IMR-90 (cell line): ENCODE results near the gene CCL15. TPM values are rescaled to one million over a fixed set of nuclear protein-coding genes. Genes with fewer than 3 reads are reported as not detected.

ENCODE experiments used
- ATAC-seq: fragments of 200-7000 bp; cut with Tn5 transposase; 2 replicates; pipeline ENCODE4 v1.9.1; 2020; ENCODE audit warnings: low read depth, mild to moderate bottlenecking, moderate library complexity
- BruUV-seq: library from RNA; stranded (reverse); fragments of 400-500 nt; replicated peaks from 2 replicates; lab custom pipeline; 2021; lab: Mats Ljungman, UMichigan
- CTCF ChIA-PET: fragments of 300-600 bp; formaldehyde crosslinking; extraction: SDS; loops from one replicate; lab custom pipeline; 2021; ENCODE audit warnings: antibody characterized with exemption; lab: Yijun Ruan, JAX
- POLR2A ChIA-PET: fragments of 300-600 bp; sonication (Branson Sonifier 250); formaldehyde crosslinking; loops from one replicate; lab custom pipeline; 2022; ENCODE audit warnings: antibody characterized with exemption; ENCODE audit not compliant: unreplicated experiment; lab: Charles Lee
- DNase-seq: peaks from one replicate; pipeline ENCODE4 v3.0.0; 2013
- H2AFZ ChIP-seq: replicated peaks from 2 replicates; pipeline ENCODE3; 2013; ENCODE audit warnings: low read length, mild to moderate bottlenecking; ENCODE audit not compliant: poor library complexity
- H2AK5ac ChIP-seq: 2 replicates; pipeline ENCODE4 v1.6.1; 2013; ENCODE audit warnings: low read depth, low read length, inconsistent platforms
- H2AK9ac ChIP-seq: replicated peaks from 2 replicates; pipeline ENCODE3; 2013; ENCODE audit warnings: mild to moderate bottlenecking, low read depth, low read length, moderate library complexity; ENCODE audit not compliant: poor library complexity
- H2BK120ac ChIP-seq: 2 replicates; pipeline ENCODE4 v1.6.1; 2013; ENCODE audit warnings: low read depth, low read length, inconsistent platforms
- H2BK15ac ChIP-seq: 3 replicates; pipeline ENCODE4 v1.6.1; 2013; ENCODE audit warnings: low read depth, low read length, inconsistent platforms
- H2BK20ac ChIP-seq: 2 replicates; pipeline ENCODE4 v1.6.1; 2013; ENCODE audit warnings: low read depth, mild to moderate bottlenecking, inconsistent platforms, low read length, moderate library complexity
- H2BK5ac ChIP-seq: 2 replicates; pipeline ENCODE4 v1.6.1; 2013; ENCODE audit warnings: mild to moderate bottlenecking, low read depth, low read length, inconsistent platforms; ENCODE audit not compliant: poor library complexity, severe bottlenecking
- H3K14ac ChIP-seq: replicated peaks from 2 replicates; pipeline ENCODE4 v1.6.1; 2013; ENCODE audit warnings: low read depth, low read length, inconsistent platforms
- H3K18ac ChIP-seq: 2 replicates; pipeline ENCODE4 v1.6.1; 2013; ENCODE audit warnings: low read depth, low read length, control low read depth
- H3K23ac ChIP-seq: 2 replicates; pipeline ENCODE4 v1.6.1; 2013; ENCODE audit warnings: low read depth, low read length, inconsistent platforms
- H3K27ac ChIP-seq: 2 replicates; pipeline ENCODE4 v1.5.1; 2013; ENCODE audit warnings: mild to moderate bottlenecking, control low read depth, low read length; ENCODE audit not compliant: insufficient read depth
- H3K27me3 ChIP-seq: 2 replicates; pipeline ENCODE4 v1.6.1; 2013; ENCODE audit warnings: low read length; ENCODE audit not compliant: control insufficient read depth, insufficient read depth
- H3K36me3 ChIP-seq: 2 replicates; pipeline ENCODE4 v1.6.1; 2013; ENCODE audit warnings: low read length, mixed read lengths; ENCODE audit not compliant: control insufficient read depth, insufficient read depth
- H3K4ac ChIP-seq: 2 replicates; pipeline ENCODE4 v1.6.1; 2013; ENCODE audit warnings: low read depth, low read length, inconsistent platforms
- H3K4me1 ChIP-seq: 2 replicates; pipeline ENCODE4 v1.6.1; 2013; ENCODE audit warnings: low read length, mixed read lengths; ENCODE audit not compliant: control insufficient read depth, insufficient read depth
- H3K4me2 ChIP-seq: 2 replicates; pipeline ENCODE4 v1.6.1; 2013; ENCODE audit warnings: low read depth, mild to moderate bottlenecking, control low read depth, low read length, moderate library complexity
- H3K4me3 ChIP-seq: 2 replicates; pipeline ENCODE4 v1.5.1; 2013; ENCODE audit warnings: low read depth, mild to moderate bottlenecking, control low read depth, low read length, moderate library complexity; ENCODE audit not compliant: insufficient read depth
- H3K56ac ChIP-seq: 2 replicates; pipeline ENCODE4 v1.6.1; 2013; ENCODE audit warnings: low read length, inconsistent platforms; ENCODE audit not compliant: insufficient read depth; ENCODE audit errors: extremely low read depth
- H3K79me1 ChIP-seq, 2 experiments: 2 replicates each; pipeline ENCODE4 v1.6.1; 2013; ENCODE audit warnings: low read length in 2 of 2, inconsistent platforms in 1 of 2, low read depth in 1 of 2
- H3K9ac ChIP-seq: 2 replicates; pipeline ENCODE4 v1.6.1; 2013; ENCODE audit warnings: low read depth, low read length, control low read depth
- H3K9me1 ChIP-seq: 2 replicates; pipeline ENCODE4 v1.6.1; 2013; ENCODE audit warnings: low read length, inconsistent platforms; ENCODE audit not compliant: insufficient read depth
- H3K9me3 ChIP-seq: 2 replicates; pipeline ENCODE4 v1.6.1; 2013; ENCODE audit warnings: low read length; ENCODE audit not compliant: control insufficient read depth, insufficient read depth
- H4K20me1 ChIP-seq: 2 replicates; pipeline ENCODE4 v1.6.1; 2013; ENCODE audit warnings: low read length, inconsistent platforms; ENCODE audit not compliant: insufficient read depth
- H4K5ac ChIP-seq: 2 replicates; pipeline ENCODE4 v1.6.1; 2013; ENCODE audit warnings: mild to moderate bottlenecking, low read depth, low read length, control low read depth
- H4K8ac ChIP-seq, 2 experiments: 2 replicates each; pipeline ENCODE4 v1.6.1; 2013; ENCODE audit warnings: low read depth in 2 of 2, low read length in 2 of 2, control low read depth in 1 of 2, inconsistent platforms in 1 of 2
- H4K91ac ChIP-seq: 2 replicates; pipeline ENCODE4 v1.6.1; 2013; ENCODE audit warnings: low read depth, low read length, inconsistent platforms; ENCODE audit not compliant: insufficient read depth
- CHD1 ChIP-seq: IDR thresholded peaks from 2 replicates; pipeline ENCODE4 v1.6.1; 2012; ENCODE audit warnings: low read depth, low read length, improper control_type of control experiment
- FOS ChIP-seq: fragments of 150-350 bp; IDR thresholded peaks from 2 replicates; pipeline ENCODE4 v1.6.1; 2016; ENCODE audit warnings: low read depth, low read length
- MAFK ChIP-seq: IDR thresholded peaks from 2 replicates; pipeline ENCODE4 v1.6.1; 2012; ENCODE audit warnings: low read depth, low read length, improper control_type of control experiment
- MXI1 ChIP-seq: IDR thresholded peaks from 2 replicates; pipeline ENCODE4 v1.6.1; 2012; ENCODE audit warnings: low read depth, mild to moderate bottlenecking, low read length, moderate library complexity, borderline replicate concordance
- NFE2L2 ChIP-seq: fragments of 150-350 bp; IDR thresholded peaks from 2 replicates; pipeline ENCODE4 v1.6.1; 2016; ENCODE audit warnings: low read depth, mild to moderate bottlenecking, low read length
- POLR2A ChIP-seq: IDR thresholded peaks from 2 replicates; pipeline ENCODE4 v1.6.1; 2012; ENCODE audit warnings: mild to moderate bottlenecking, low read depth, low read length
- RAD21 ChIP-seq: IDR thresholded peaks from 2 replicates; pipeline ENCODE4 v1.6.1; 2012; ENCODE audit warnings: low read length, improper control_type of control experiment
- RCOR1 ChIP-seq: IDR thresholded peaks from 2 replicates; pipeline ENCODE4 v1.6.1; 2012; ENCODE audit warnings: mild to moderate bottlenecking, low read length, improper control_type of control experiment; ENCODE audit not compliant: insufficient replicate concordance
- RFX5 ChIP-seq: IDR thresholded peaks from 2 replicates; pipeline ENCODE4 v1.8.0; 2012; ENCODE audit warnings: low read depth, mild to moderate bottlenecking, low read length, moderate library complexity
- SMC3 ChIP-seq: fragments of 150-350 bp; IDR thresholded peaks from 2 replicates; pipeline ENCODE4 v1.6.1; 2016; ENCODE audit warnings: low read depth, mild to moderate bottlenecking, antibody characterized with exemption, low read length, moderate library complexity
- WGBS, 2 experiments: methylation state at CpG; one replicate each; pipeline versions ENCODE4 v1.1.5 to v1.1.7; 2013; ENCODE audit warnings: missing lambda C conversion rate in 2 of 2; ENCODE audit not compliant: insufficient read length in 1 of 2; ENCODE audit errors: extremely low coverage in 2 of 2; 5-methylcytosine and 5-hydroxymethylcytosine counted together
- dilution Hi-C: fragments of 300-500 bp; cut with HindIII; formaldehyde crosslinking; loops from one replicate; pipeline ENCODE4 v1.14.3; 2018; ENCODE audit warnings: low sequenced_read_pairs; ENCODE audit not compliant: unreplicated experiment
- in situ Hi-C: fragments of 300-500 bp; cut with MboI; formaldehyde crosslinking; loops from 3 replicates; pipeline ENCODE4 v1.14.3; 2019; ENCODE audit warnings: low sequenced_read_pairs, inconsistent platforms, mixed read lengths
- intact Hi-C: fragments of 100-400 bp; cut with micrococcal nuclease; formaldehyde crosslinking; loops from 2 replicates; pipeline ENCODE4 v1.10.0; 2022
- polyA plus RNA-seq, 3 experiments: library from polyadenylated mRNA; depleted of rRNA; stranded (reverse); fragments of >200 nt; gene quantifications; 2 replicates each; pipeline ENCODE4 v1.2.3, GENCODE V29; 2012; ENCODE audit warnings: low replicate concordance in 1 of 3
- total RNA-seq: library from RNA; depleted of rRNA; stranded (reverse); fragments of >200 nt; gene quantifications from 2 replicates; pipeline ENCODE4 v1.2.3, GENCODE V29; 2012
- TF ChIP-seq, protein P1 (sequence below): conservative IDR thresholded peaks from 2 replicates; pipeline ENCODE4 v1.5.1; 2012; ENCODE audit warnings: mild to moderate bottlenecking, low read depth, low read length, improper control_type of control experiment
- TF ChIP-seq, protein P2 (sequence below): fragments of 150-350 bp; IDR thresholded peaks from 2 replicates; pipeline ENCODE4 v1.6.1; 2017; ENCODE audit warnings: mild to moderate bottlenecking, antibody characterized with exemption, low read length, low read depth

Gene CCL15
- total and polyA plus RNA-seq, 2 of the 4 experiments (the other 2 are of a cell fraction), result not detected

GRCh38 chr17:36002631-36003030 lies 1.3 kb upstream of the CCL15 start:
- CTCF ChIA-PET, result no interaction called here
- H2BK5ac ChIP-seq, result no peak overlapping the region
- no peak overlapping the region for H3K4me2 ChIP-seq
- no peak overlapping the region for H3K23ac ChIP-seq
- H3K14ac ChIP-seq, result no peak overlapping the region
- POLR2A ChIA-PET, result no interaction called here
- H2AK5ac ChIP-seq, result no peak overlapping the region
- WGBS, 2 experiments, result 33% methylated on average over 2 of the region's 7 CpGs; no CpG with 5 or more reads in 1 of the 2 experiments
- H3K4me1 ChIP-seq, result no peaks in the 10 kb centered on the region
- dilution Hi-C loops, result no loop called here
- H2BK15ac ChIP-seq, result no peak overlapping the region
- DNase-seq, result no peak
- H4K20me1 ChIP-seq, result no peaks in the 10 kb centered on the region
- intact Hi-C loops, result no loop called here
- H3K56ac ChIP-seq, result no peak overlapping the region
- H3K9me3 ChIP-seq, result no peaks in the 10 kb centered on the region
- no peak overlapping the region for H2AFZ ChIP-seq
- H2BK120ac ChIP-seq, result no peak overlapping the region
- no peaks in the 10 kb centered on the region for H3K36me3 ChIP-seq
- H3K9me1 ChIP-seq, result no peaks in the 10 kb centered on the region
- no peak overlapping the region for H3K4me3 ChIP-seq
- no peak for ATAC-seq
- H3K4ac ChIP-seq, result no peak overlapping the region
- H3K9ac ChIP-seq, result no peak overlapping the region
- H3K18ac ChIP-seq, result no peak overlapping the region
- BruUV-seq, result no TSS peak
- H2BK20ac ChIP-seq, result no peak overlapping the region
- no peak overlapping the region for H4K91ac ChIP-seq
- no peaks in the 10 kb centered on the region; the same call in none of the 2 replicates for H3K27me3 ChIP-seq
- H3K79me1 ChIP-seq, result no peaks in the 10 kb centered on the region
- no peak overlapping the region for H2AK9ac ChIP-seq
- H4K8ac ChIP-seq, result no peak overlapping the region
- H3K27ac ChIP-seq, result no peak overlapping the region
- H4K5ac ChIP-seq, result no peak overlapping the region
- TF ChIP-seq POLR2A (no peak), SMC3 (no peak), RCOR1 (no peak), MAFK (no peak), CHD1 (no peak), FOS (no peak), MXI1 (no peak), RAD21 (no peak), RFX5 (no peak), NFE2L2 (no peak)
- TF ChIP-seq, protein P1, sequence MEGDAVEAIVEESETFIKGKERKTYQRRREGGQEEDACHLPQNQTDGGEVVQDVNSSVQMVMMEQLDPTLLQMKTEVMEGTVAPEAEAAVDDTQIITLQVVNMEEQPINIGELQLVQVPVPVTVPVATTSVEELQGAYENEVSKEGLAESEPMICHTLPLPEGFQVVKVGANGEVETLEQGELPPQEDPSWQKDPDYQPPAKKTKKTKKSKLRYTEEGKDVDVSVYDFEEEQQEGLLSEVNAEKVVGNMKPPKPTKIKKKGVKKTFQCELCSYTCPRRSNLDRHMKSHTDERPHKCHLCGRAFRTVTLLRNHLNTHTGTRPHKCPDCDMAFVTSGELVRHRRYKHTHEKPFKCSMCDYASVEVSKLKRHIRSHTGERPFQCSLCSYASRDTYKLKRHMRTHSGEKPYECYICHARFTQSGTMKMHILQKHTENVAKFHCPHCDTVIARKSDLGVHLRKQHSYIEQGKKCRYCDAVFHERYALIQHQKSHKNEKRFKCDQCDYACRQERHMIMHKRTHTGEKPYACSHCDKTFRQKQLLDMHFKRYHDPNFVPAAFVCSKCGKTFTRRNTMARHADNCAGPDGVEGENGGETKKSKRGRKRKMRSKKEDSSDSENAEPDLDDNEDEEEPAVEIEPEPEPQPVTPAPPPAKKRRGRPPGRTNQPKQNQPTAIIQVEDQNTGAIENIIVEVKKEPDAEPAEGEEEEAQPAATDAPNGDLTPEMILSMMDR, result no peak
- TF ChIP-seq, protein P2, sequence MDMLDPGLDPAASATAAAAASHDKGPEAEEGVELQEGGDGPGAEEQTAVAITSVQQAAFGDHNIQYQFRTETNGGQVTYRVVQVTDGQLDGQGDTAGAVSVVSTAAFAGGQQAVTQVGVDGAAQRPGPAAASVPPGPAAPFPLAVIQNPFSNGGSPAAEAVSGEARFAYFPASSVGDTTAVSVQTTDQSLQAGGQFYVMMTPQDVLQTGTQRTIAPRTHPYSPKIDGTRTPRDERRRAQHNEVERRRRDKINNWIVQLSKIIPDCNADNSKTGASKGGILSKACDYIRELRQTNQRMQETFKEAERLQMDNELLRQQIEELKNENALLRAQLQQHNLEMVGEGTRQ, result no peak
- in situ Hi-C loops, result no loop called here
